ENCODE results near the gene WDFY4. TPM values are rescaled to one million over a fixed set of nuclear protein-coding genes. Genes with fewer than 3 reads are reported as not detected.

The WDFY4 gene
- polyA plus RNA-seq, 1 of the 3 experiments (the other 2 are of a cell fraction) = not detected

GRCh38 chr10:48872234-48872633 is 187.6 kb downstream of the WDFY4 start:
- Histone ChIP-seq H3K9ac (no peak overlapping the region), H3K9me2 (no peaks in the 10 kb centered on the region), H3F3A (replicated peaks; ENCODE audit: insufficient read depth) (no peaks in the 10 kb centered on the region), H3K4me3 (ENCODE audit: low read depth in 2 of 2, low read length in 1 of 2) (no peak overlapping the region), H3K9me3 (no peaks in the 10 kb centered on the region), H3K27ac (ENCODE audit: low read depth in 2 of 2, low read length in 1 of 2) (no peak overlapping the region), H3K79me2 (ENCODE audit: insufficient read depth) (no peaks in the 10 kb centered on the region), H3K27me3 (ENCODE audit: insufficient read depth) (no peaks in the 10 kb centered on the region), H3K36me3 (replicated peaks in 1 of 2; ENCODE audit: control insufficient read depth in 1 of 2, insufficient read depth in 2 of 2, low read length in 1 of 2) (no peaks in the 10 kb centered on the region), H3K4me2 (no peak overlapping the region), H2AFZ (ENCODE audit: low read depth) (no peak overlapping the region), H4K20me1 (ENCODE audit: insufficient read depth) (no peaks in the 10 kb centered on the region), H3K4me1 (ENCODE audit: control insufficient read depth in 1 of 2, insufficient read depth in 2 of 2, low read depth in 1 of 2, low read length in 1 of 2) (no peaks in the 10 kb centered on the region)
- WGBS (ENCODE audit: low lambda C conversion rate) = 0% methylated on average over 1 of the region's 1 CpG
- ChIA-PET CTCF (interaction anchor here (0.9 to 1.6 kb wide), 2 partner anchors 13 to 216 kb away, joined by 3 to 6 read pairs; no protein-coding TSS in a partner anchor), POLR2A (no interaction called here)
- no peak for DNase-seq
- TF ChIP-seq FOXM1 (IDR thresholded peaks at IDR 0.05; ENCODE audit: low read depth) = no peak
- no peak for TF ChIP-seq ELF1 (IDR thresholded peaks at IDR 0.05)
- no peak for TF ChIP-seq NRF1 (IDR thresholded peaks at IDR 0.05; ENCODE audit: low read depth, low read length)
- TF ChIP-seq RXRA (IDR thresholded peaks at IDR 0.05; ENCODE audit: borderline replicate concordance, low read depth) = no peak
- no peak for TF ChIP-seq POLR2AphosphoS5 (IDR thresholded peaks at IDR 0.05; ENCODE audit: low read depth, low read length)
- no peak for TF ChIP-seq RFX5 (IDR thresholded peaks at IDR 0.05; ENCODE audit: low read length)
- TF ChIP-seq, protein P1, sequence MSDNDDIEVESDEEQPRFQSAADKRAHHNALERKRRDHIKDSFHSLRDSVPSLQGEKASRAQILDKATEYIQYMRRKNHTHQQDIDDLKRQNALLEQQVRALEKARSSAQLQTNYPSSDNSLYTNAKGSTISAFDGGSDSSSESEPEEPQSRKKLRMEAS (IDR thresholded peaks at IDR 0.05; ENCODE audit: low read depth) = no peak
- TF ChIP-seq, protein P2, sequence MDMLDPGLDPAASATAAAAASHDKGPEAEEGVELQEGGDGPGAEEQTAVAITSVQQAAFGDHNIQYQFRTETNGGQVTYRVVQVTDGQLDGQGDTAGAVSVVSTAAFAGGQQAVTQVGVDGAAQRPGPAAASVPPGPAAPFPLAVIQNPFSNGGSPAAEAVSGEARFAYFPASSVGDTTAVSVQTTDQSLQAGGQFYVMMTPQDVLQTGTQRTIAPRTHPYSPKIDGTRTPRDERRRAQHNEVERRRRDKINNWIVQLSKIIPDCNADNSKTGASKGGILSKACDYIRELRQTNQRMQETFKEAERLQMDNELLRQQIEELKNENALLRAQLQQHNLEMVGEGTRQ (IDR thresholded peaks at IDR 0.05; ENCODE audit: borderline replicate concordance, low read depth, low read length) = no peak
- TF ChIP-seq, protein P3, sequence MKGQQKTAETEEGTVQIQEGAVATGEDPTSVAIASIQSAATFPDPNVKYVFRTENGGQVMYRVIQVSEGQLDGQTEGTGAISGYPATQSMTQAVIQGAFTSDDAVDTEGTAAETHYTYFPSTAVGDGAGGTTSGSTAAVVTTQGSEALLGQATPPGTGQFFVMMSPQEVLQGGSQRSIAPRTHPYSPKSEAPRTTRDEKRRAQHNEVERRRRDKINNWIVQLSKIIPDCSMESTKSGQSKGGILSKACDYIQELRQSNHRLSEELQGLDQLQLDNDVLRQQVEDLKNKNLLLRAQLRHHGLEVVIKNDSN (IDR thresholded peaks at IDR 0.05; ENCODE audit: borderline replicate concordance, low read depth) = no peak
- no peak for TF ChIP-seq RAD21 (IDR thresholded peaks at IDR 0.05; ENCODE audit: low read length)
- no peak for TF ChIP-seq IRF3 (IDR thresholded peaks at IDR 0.05; ENCODE audit: low read depth, low read length)

DNA sequence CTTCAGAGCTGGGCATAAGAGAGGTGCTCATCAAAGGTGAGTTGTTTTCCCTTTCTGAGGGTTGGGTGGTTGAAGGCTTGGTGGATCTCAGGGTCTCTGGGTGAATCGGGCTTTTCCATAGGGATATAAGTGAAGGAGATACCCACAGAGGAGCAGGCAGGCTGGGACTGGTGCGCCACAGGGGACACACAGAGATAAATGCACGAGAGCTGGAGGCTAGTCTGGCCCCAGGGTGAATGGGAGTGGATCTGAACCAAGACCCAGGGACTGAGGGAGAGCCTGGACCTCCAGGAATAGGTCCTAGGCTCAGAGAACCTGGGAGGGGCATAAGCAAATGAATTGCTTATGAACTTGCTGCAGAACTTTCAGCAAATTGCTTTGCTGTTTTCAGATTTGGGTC is 193.4 kb downstream of the WDFY4 start:
- H3K9ac ChIP-seq = no peak overlapping the region
- no peaks in the 10 kb centered on the region for H3K4me1 ChIP-seq (ENCODE audit: control insufficient read depth in 1 of 2, insufficient read depth in 2 of 2, low read depth in 1 of 2, low read length in 1 of 2)
- no peaks in the 10 kb centered on the region for H3K9me3 ChIP-seq
- TF ChIP-seq GATA2 (CRISPR knock-in tag; IDR thresholded peaks at IDR 0.05) (no peak), POLR2AphosphoS5 (IDR thresholded peaks at IDR 0.05; ENCODE audit: low read depth, low read length) (no peak), RCOR1 (IDR thresholded peaks at IDR 0.05; ENCODE audit: low read length) (no peak), NFIC (IDR thresholded peaks at IDR 0.05; ENCODE audit: borderline replicate concordance) (no peak), TAF1 (IDR thresholded peaks at IDR 0.05; ENCODE audit: borderline replicate concordance, low read depth, low read length) (no peak), MEF2A (IDR thresholded peaks at IDR 0.05; ENCODE audit: borderline replicate concordance, low read depth) (no peak), TCF12 (IDR thresholded peaks at IDR 0.05) (no peak), RAD21 (IDR thresholded peaks at IDR 0.05; ENCODE audit: low read length) (no peak), TEAD4 (IDR thresholded peaks at IDR 0.05; ENCODE audit: borderline replicate concordance, insufficient read depth) (no peak), EZH2phosphoT487 (IDR thresholded peaks at IDR 0.05; ENCODE audit: borderline replicate concordance, low read depth) (no peak), PBX3 (IDR thresholded peaks at IDR 0.05) (no peak), SIN3A (IDR thresholded peaks at IDR 0.05; ENCODE audit: borderline replicate concordance, low read depth, low read length) (no peak)
- TF ChIP-seq, protein P1 (IDR thresholded peaks at IDR 0.05; ENCODE audit: low read depth) = no peak
- TF ChIP-seq, protein P2 (IDR thresholded peaks at IDR 0.05; ENCODE audit: borderline replicate concordance, low read depth, low read length) = no peak
- POLR2A ChIA-PET = no interaction called here
- H3K9me2 ChIP-seq = no peaks in the 10 kb centered on the region
- H3K27ac ChIP-seq (ENCODE audit: low read depth in 2 of 2, low read length in 1 of 2) = no peak overlapping the region
- H3K36me3 ChIP-seq (replicated peaks in 1 of 2; ENCODE audit: control insufficient read depth in 1 of 2, insufficient read depth in 2 of 2, low read length in 1 of 2) = no peaks in the 10 kb centered on the region
- H3K79me2 ChIP-seq (ENCODE audit: insufficient read depth) = no peaks in the 10 kb centered on the region
- CTCF ChIA-PET = interaction anchor here (2.9 kb wide), 1 partner anchor 220 kb away, joined by 8 read pairs; no protein-coding TSS in a partner anchor
- no peaks in the 10 kb centered on the region for H3K27me3 ChIP-seq (ENCODE audit: insufficient read depth)
- no peaks in the 10 kb centered on the region for H4K20me1 ChIP-seq (ENCODE audit: insufficient read depth)
- no peak overlapping the region for H3K4me3 ChIP-seq (ENCODE audit: low read depth in 2 of 2, low read length in 1 of 2)
- no peak overlapping the region for H3K4me2 ChIP-seq
- no peak overlapping the region for H2AFZ ChIP-seq (ENCODE audit: low read depth)
- WGBS (ENCODE audit: low lambda C conversion rate) = 29% methylated on average over 3 of the region's 3 CpGs
- no peaks in the 10 kb centered on the region for H3F3A ChIP-seq (replicated peaks; ENCODE audit: insufficient read depth)
- no peak for DNase-seq
